EL (cell line): ENCODE data around the gene KIAA1210.
"Not testable (repeated sequence)": the region's sequence is repeated elsewhere in the genome, so short reads cannot be mapped to it uniquely, and the experiment has no call there.

ENCODE experiments used
- DNase-seq: peaks from one replicate; pipeline ENCODE4 v3.0.0-alpha.2; 2016

Gene KIAA1210

GRCh38 chrX:119030990-119031389, 96.6 kb downstream of the KIAA1210 start:
- no peak for DNase-seq

GRCh38 chrX:119029656-119030055, 98.0 kb downstream of the KIAA1210 start:
- not testable (repeated sequence) for DNase-seq

GRCh38 chrX:119028733-119029330, 98.8 kb downstream of the KIAA1210 start:
- no peak for DNase-seq
